Stomach (tissue), 4 donors: ENCODE measurements around the gene ZDHHC11.

Source experiments
- POLR2A ChIP-seq, 4 donors: fragments of 450-650 bp; IDR thresholded peaks; one replicate each; pipeline ENCODE4 v1.6.1; 2016; ENCODE audit warnings: antibody characterized with exemption in 4 of 4, control low read depth in 2 of 4, mild to moderate bottlenecking in 1 of 4, moderate library complexity in 1 of 4
- TF ChIP-seq, protein P1 (sequence below), 7 experiments: fragments of 450-650 bp in 4 of 7; fragments of 200-600 bp in 3 of 7; sonication (generic) in 3 of 7; IDR thresholded peaks; one replicate each; pipeline ENCODE4 v1.5.1; 2016 to 2019; ENCODE audit warnings: antibody characterized with exemption in 7 of 7, control low read depth in 2 of 7, mild to moderate bottlenecking in 1 of 7

DNA sequence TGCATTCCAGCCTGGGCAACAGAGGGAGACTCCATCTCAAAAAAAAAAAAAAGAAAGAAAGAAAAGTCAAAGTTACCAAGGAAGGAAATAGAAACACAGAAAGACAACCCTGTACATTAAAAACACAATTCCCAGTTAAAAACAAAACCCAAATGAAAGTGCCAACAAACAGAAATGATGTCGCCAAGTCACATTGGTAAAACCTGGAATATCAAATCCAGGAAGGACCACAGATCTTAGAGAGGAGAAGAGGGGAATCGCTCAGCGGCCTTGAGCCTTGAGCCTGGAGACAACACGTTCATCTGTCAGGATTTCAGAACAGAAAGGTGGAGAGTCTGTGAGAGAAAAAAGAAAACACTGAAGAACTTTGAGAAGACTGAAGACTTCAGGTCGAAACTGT is 1.2 kb upstream of the ZDHHC11 start:
- no peak for TF ChIP-seq POLR2A (IDR thresholded peaks at IDR 0.05)
- TF ChIP-seq, protein P1, sequence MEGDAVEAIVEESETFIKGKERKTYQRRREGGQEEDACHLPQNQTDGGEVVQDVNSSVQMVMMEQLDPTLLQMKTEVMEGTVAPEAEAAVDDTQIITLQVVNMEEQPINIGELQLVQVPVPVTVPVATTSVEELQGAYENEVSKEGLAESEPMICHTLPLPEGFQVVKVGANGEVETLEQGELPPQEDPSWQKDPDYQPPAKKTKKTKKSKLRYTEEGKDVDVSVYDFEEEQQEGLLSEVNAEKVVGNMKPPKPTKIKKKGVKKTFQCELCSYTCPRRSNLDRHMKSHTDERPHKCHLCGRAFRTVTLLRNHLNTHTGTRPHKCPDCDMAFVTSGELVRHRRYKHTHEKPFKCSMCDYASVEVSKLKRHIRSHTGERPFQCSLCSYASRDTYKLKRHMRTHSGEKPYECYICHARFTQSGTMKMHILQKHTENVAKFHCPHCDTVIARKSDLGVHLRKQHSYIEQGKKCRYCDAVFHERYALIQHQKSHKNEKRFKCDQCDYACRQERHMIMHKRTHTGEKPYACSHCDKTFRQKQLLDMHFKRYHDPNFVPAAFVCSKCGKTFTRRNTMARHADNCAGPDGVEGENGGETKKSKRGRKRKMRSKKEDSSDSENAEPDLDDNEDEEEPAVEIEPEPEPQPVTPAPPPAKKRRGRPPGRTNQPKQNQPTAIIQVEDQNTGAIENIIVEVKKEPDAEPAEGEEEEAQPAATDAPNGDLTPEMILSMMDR (IDR thresholded peaks at IDR 0.05) = no peak
